BJ (cell line): ENCODE measurements around the gene VASN. TPM values are rescaled to one million over a fixed set of nuclear protein-coding genes. Genes with fewer than 3 reads are reported as not detected.

ENCODE experiments used
- CTCF ChIA-PET: fragments of 350-600 bp; formaldehyde crosslinking; extraction: SDS; loops from one replicate; lab custom pipeline; 2021; ENCODE audit warnings: antibody characterized with exemption, inconsistent platforms; lab: Yijun Ruan, JAX
- POLR2A ChIA-PET: fragments of 300-600 bp; sonication (Branson Sonifier 250); formaldehyde crosslinking; extraction: SDS; loops from one replicate; lab custom pipeline; 2021; ENCODE audit warnings: antibody characterized with exemption; lab: Charles Lee
- DNase-seq: peaks from one replicate; pipeline ENCODE4 v3.0.0-alpha.2; 2011; ENCODE audit warnings: low read depth
- H3K27me3 ChIP-seq: 2 replicates; pipeline ENCODE4 v1.6.0; 2011; ENCODE audit warnings: low read length; ENCODE audit not compliant: control insufficient read depth, insufficient read depth
- H3K36me3 ChIP-seq: 2 replicates; pipeline ENCODE4 v1.5.1; 2011; ENCODE audit warnings: low read length; ENCODE audit not compliant: control insufficient read depth, insufficient read depth
- H3K4me3 ChIP-seq: 2 replicates; pipeline ENCODE4 v1.5.1; 2011; ENCODE audit warnings: low read depth, mild to moderate bottlenecking, control low read depth, low read length
- polyA plus RNA-seq: library from polyadenylated mRNA; depleted of rRNA; stranded (reverse); fragments of >200 nt; gene quantifications from 2 replicates; pipeline ENCODE4 v1.2.3, GENCODE V29; 2011
- TF ChIP-seq, protein P1 (sequence below): IDR thresholded peaks from 2 replicates; pipeline ENCODE4 v1.5.1; 2011; ENCODE audit warnings: low read depth, mild to moderate bottlenecking, control low read depth, inconsistent platforms, low read length, moderate library complexity; ENCODE audit not compliant: insufficient read depth

Gene VASN
- polyA plus RNA-seq, 1 experiment = 71.6 TPM

DNA sequence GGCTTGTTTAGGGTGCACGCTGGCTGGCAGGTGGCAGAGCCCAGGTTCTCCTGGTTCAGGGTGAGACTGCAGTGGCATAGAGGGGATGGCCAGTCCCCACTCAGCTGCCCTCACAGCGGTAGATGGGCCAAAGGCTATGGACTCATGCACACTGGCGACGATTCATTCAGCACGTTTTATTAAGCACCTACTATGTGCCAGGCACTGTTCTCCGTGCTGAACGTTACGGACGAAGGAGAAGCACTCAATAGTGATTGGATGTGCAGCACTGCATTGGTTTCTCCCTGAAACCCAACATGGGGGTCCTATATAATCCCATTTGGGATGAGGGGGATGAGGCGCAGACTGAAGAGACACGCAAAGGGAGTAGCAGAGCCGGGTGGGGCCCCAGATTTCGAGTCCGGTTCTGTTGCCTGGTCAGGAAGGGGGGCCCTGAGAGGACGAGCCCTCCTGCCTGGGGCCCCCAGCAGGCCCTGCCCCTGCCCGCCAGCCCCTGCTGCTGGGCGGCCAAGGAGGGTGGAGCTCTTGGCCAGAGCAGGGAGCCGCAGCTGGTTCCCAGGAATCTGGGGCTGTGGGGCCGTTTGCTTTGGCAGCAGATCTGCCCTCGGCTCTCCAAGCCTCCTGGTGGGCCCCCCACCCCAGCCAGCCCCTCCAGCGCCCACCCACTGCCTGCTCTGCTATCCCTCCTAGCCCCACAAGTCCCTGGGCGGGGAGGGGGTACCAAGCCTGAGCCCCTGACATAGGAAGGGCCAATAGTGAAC is 47.0 kb upstream of the VASN start:
- DNase-seq = no peak
- TF ChIP-seq, protein P1, sequence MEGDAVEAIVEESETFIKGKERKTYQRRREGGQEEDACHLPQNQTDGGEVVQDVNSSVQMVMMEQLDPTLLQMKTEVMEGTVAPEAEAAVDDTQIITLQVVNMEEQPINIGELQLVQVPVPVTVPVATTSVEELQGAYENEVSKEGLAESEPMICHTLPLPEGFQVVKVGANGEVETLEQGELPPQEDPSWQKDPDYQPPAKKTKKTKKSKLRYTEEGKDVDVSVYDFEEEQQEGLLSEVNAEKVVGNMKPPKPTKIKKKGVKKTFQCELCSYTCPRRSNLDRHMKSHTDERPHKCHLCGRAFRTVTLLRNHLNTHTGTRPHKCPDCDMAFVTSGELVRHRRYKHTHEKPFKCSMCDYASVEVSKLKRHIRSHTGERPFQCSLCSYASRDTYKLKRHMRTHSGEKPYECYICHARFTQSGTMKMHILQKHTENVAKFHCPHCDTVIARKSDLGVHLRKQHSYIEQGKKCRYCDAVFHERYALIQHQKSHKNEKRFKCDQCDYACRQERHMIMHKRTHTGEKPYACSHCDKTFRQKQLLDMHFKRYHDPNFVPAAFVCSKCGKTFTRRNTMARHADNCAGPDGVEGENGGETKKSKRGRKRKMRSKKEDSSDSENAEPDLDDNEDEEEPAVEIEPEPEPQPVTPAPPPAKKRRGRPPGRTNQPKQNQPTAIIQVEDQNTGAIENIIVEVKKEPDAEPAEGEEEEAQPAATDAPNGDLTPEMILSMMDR = no peak
- POLR2A ChIA-PET = no interaction called here
- CTCF ChIA-PET = interaction anchor here (0.6 to 14.7 kb wide), 6 partner anchors 8 to 78 kb away, joined by 3 to 211 read pairs (median 13); partner anchors contain the start of gene GLIS2
- no peaks in the 10 kb centered on the region for H3K27me3 ChIP-seq
- peaks cover 1% of the 10 kb centered on the region; the same call in 1 of the 2 replicates for H3K36me3 ChIP-seq
- no peak overlapping the region for H3K4me3 ChIP-seq

- no peak overlapping the region for H3K4me3 ChIP-seq
- TF ChIP-seq, protein P1 = no peak
- ChIA-PET CTCF (interaction anchor here (0.6 to 14.7 kb wide), 6 partner anchors 8 to 71 kb away, joined by 3 to 211 read pairs (median 13); partner anchors contain the start of genes GLIS2 and TFAP4), POLR2A (no interaction called here)
- peaks cover under 1% of the 10 kb centered on the region; the same call in 1 of the 2 replicates for H3K36me3 ChIP-seq
- DNase-seq = no peak
- no peaks in the 10 kb centered on the region for H3K27me3 ChIP-seq
Observed at GRCh38 chr16:4325253-4325758, 46.3 kb upstream of the VASN start.

- peaks cover 2% of the 10 kb centered on the region for H3K36me3 ChIP-seq
- TF ChIP-seq, protein P1 = no peak
- ChIA-PET CTCF (interaction anchor here (0.6 to 14.7 kb wide), 19 partner anchors 8 to 344 kb away, joined by 3 to 211 read pairs (median 6); partner anchors contain the start of genes GLIS2 and PAM16), POLR2A (interaction anchor here (0.6 kb wide), 1 partner anchor 64 kb away, joined by 3 read pairs; no protein-coding TSS in a partner anchor)
- peak overlapping the region; percentile 32 for H3K4me3 ChIP-seq
- DNase-seq = no peak
- H3K27me3 ChIP-seq = no peaks in the 10 kb centered on the region
Observed at GRCh38 chr16:4327386-4328045, 44.1 kb upstream of the VASN start.

GRCh38 chr16:4328046-4328781 is 43.4 kb upstream of the VASN start:
- CTCF ChIA-PET = interaction anchor here (0.6 to 14.7 kb wide), 22 partner anchors 9 to 389 kb away, joined by 3 to 211 read pairs (median 4); partner anchors contain the start of genes GLIS2 and PAM16
- H3K4me3 ChIP-seq = peak overlapping the region; percentile 32
- DNase-seq = no peak
- H3K36me3 ChIP-seq = peaks cover 4% of the 10 kb centered on the region
- no peaks in the 10 kb centered on the region for H3K27me3 ChIP-seq
- TF ChIP-seq, protein P1 = peak; percentile 75
- POLR2A ChIA-PET = interaction anchor here (0.6 kb wide), 1 partner anchor 65 kb away, joined by 3 read pairs; no protein-coding TSS in a partner anchor
